HepG2 (cell line): ENCODE results near the gene CCDC74B.

Experiments used
- ERF ChIP-seq: IDR thresholded peaks from 2 replicates; pipeline ENCODE4 v1.6.1; 2018; ENCODE audit warnings: missing biosample characterization, missing genetic modification reagents
- EZH2 ChIP-seq: conservative IDR thresholded peaks from 2 replicates; pipeline ENCODE4 v1.6.1; 2012; ENCODE audit warnings: mild to moderate bottlenecking, low read depth, low read length, moderate library complexity
- SOX6 ChIP-seq, 2 experiments: fragments of 450-650 bp in 1 of 2; sonication (generic) in 1 of 2; formaldehyde crosslinking in 1 of 2; IDR thresholded peaks; 2 replicates each; pipeline versions ENCODE4 v1.4.0 to v1.6.1; 2017 to 2020; ENCODE audit warnings: antibody characterized with exemption in 1 of 2, mild to moderate bottlenecking in 1 of 2, missing genetic modification reagents in 1 of 2
- ZNF354B ChIP-seq: sonication (generic); formaldehyde crosslinking; IDR thresholded peaks from 2 replicates; pipeline ENCODE4 v1.8.0; 2022; ENCODE audit warnings: mild to moderate bottlenecking, missing genetic modification reagents
- ZNF776 ChIP-seq: sonication (generic); formaldehyde crosslinking; IDR thresholded peaks from 2 replicates; pipeline ENCODE4 v1.4.0; 2020; ENCODE audit warnings: mild to moderate bottlenecking, missing genetic modification reagents

DNA sequence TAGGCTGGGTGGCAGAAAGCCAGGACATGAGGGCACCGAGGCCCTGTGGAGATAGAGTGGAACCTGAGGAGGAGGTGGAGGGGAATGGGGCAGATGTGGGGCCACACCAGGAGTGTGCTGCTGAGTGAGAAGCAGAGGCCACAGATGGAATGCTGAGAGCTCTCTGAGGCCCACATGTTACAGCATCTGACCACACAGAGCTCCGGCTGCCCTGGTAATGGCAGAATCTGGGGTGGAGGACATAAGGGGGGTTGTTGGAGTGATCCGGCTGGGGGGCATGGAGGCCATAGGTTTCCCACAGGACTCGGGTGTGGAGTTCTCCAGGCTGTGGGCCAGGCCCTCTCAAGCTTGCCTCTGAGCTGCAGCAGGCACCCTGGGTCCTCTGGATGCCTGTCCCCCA is 41.0 kb upstream of the CCDC74B start:
- TF ChIP-seq EZH2 (no peak), SOX6 (IDR thresholded peaks at IDR 0.05) (no peak), SOX6 (CRISPR knock-in tag; IDR thresholded peaks at IDR 0.05) (no peak), ZNF776 (CRISPR knock-in tag) (no peak), ZNF354B (CRISPR knock-in tag) (no peak), ERF (CRISPR knock-in tag) (no peak)
